IPS-15b (cell line): ENCODE results near the gene OPN1MW.
"Not testable (repeated sequence)": the region's sequence is repeated elsewhere in the genome, so short reads cannot be mapped to it uniquely, and the experiment has no call there.

Experiments
- H3K27me3 ChIP-seq: one replicate; pipeline ENCODE4 v1.6.1; 2013; ENCODE audit warnings: low read length; ENCODE audit not compliant: control insufficient read depth, insufficient read depth
- H3K36me3 ChIP-seq: one replicate; pipeline ENCODE4 v1.6.1; 2013; ENCODE audit warnings: low read length; ENCODE audit not compliant: control insufficient read depth, insufficient read depth
- H3K4me1 ChIP-seq: one replicate; pipeline ENCODE4 v1.6.1; 2013; ENCODE audit warnings: mild to moderate bottlenecking, low read length; ENCODE audit not compliant: control insufficient read depth, insufficient read depth
- H3K4me3 ChIP-seq: one replicate; pipeline ENCODE4 v1.5.1; 2013; ENCODE audit warnings: low read depth, low read length
- H3K9ac ChIP-seq: one replicate; pipeline ENCODE4 v1.6.1; 2013; ENCODE audit warnings: low read depth, mild to moderate bottlenecking, low read length
- H3K9me3 ChIP-seq: one replicate; pipeline ENCODE4 v1.6.1; 2013; ENCODE audit warnings: mild to moderate bottlenecking, low read length; ENCODE audit not compliant: control insufficient read depth, insufficient read depth

The OPN1MW gene

DNA sequence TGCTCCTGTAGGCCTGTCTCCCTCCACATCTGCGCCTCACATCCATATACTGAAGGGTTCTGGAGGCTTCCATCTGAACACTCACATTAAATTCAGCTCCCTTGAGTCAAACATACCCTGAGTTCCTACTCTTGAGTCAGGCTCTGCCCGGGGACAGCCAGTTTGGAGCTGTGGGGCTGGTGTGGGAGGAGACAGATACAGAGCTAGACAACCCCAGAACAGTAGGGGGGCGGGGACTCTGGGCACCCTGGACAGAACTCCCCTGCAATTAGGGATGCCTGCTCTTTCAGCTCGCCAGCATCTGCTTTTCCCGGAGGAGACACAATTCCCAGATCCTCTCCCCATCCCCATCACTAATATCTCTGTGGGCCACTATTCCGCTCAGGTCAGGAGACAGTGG is 42.9 kb downstream of the OPN1MW start:
- not testable (repeated sequence) for H3K9me3 ChIP-seq, H3K4me3 ChIP-seq, H3K27me3 ChIP-seq, H3K36me3 ChIP-seq, H3K4me1 ChIP-seq, H3K9ac ChIP-seq

DNA sequence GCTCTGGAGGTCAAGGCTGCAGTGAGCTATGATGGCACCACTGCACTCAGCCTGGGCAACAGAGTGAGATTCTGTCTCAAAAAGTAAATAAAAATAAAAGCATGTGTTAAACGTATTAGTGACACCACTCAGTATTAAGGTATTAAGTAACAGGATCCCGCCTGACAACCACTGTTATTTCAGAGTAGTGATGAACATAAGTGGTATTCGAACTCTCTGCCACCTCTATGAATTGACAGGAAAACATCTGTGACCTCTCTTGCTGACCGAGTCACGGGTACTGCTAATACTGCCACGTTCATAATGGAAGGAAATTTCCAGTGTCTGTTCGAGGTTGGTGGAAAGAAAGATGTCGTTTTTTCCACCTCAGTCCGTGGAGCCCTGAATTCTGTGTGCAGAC is 44.3 kb downstream of the OPN1MW start:
- not testable (repeated sequence) for H3K4me1 ChIP-seq, H3K4me3 ChIP-seq, H3K9me3 ChIP-seq, H3K27me3 ChIP-seq, H3K9ac ChIP-seq, H3K36me3 ChIP-seq

DNA sequence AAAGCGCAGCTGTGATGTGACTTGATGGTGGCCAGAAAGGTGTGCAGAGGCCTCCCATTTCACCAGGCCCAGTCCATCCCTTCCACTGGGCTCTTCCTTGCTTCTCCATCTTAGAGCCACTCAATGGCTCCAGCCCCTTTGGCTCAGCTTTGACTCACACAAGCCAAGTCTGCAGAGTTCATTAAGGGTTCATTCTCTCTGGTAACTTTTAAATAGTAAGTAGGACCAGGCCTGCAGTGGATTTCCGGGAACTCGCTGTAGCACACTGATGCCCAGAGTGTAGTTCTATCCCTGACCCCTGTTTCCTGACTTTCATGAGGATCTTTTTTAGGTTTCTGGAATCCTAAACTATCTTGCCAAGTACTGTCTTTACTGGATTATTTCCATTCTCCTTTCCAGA is 49.0 kb downstream of the OPN1MW start:
- not testable (repeated sequence) for H3K36me3 ChIP-seq, H3K9ac ChIP-seq, H3K9me3 ChIP-seq, H3K4me3 ChIP-seq, H3K27me3 ChIP-seq, H3K4me1 ChIP-seq

DNA sequence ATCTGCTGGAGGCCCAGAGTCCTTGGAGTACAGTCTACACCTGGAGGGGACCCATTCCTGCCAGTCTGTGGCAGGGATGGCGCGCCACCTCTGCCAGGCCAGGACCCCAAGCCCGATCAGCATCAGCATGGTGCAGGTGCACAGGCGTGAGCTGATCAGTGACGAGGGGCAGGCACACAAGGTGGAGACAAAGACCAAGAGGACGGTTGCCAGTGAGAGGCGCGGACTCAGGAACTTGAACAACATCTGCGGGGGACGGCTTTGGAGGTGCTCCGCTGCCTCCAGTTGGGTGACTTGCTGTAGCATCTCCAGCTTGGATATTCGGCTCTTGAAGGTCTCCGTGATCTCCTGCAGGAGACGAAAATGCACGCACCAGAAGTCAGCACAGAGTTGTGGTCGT is 51.2 kb downstream of the OPN1MW start:
- not testable (repeated sequence) for H3K36me3 ChIP-seq, H3K27me3 ChIP-seq, H3K4me1 ChIP-seq, H3K9me3 ChIP-seq, H3K9ac ChIP-seq, H3K4me3 ChIP-seq

- not testable (repeated sequence) for H3K27me3 ChIP-seq, H3K36me3 ChIP-seq, H3K4me3 ChIP-seq, H3K4me1 ChIP-seq, H3K9ac ChIP-seq, H3K9me3 ChIP-seq
These were observed 56.7 kb downstream of the OPN1MW start for GRCh38 chrX:154238939-154239559.

DNA sequence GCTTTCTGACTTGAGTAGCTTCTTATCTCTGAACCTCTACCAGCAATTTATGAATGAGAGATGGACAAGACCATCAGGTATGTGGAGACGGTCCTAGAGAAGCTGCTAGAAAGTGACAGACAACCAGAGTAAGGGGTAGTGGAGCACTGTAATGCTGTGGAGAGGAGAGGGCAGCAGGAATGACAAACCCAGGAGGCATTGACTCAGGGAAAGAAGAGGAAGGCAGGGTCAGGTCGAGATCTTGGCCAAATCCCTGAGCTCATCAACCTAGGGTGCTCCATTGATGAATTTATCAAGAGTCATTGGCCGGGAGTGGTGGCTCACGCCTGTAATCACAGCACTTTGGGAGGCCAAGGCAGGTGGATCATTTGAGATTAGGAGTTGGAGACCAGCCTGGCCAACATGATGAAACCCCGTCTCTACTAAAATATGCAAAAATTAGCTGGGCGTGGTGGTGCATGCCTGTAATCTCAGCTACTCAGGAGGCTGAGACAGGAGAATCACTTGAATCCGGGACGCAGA is 57.6 kb downstream of the OPN1MW start:
- not testable (repeated sequence) for H3K36me3 ChIP-seq, H3K4me1 ChIP-seq, H3K4me3 ChIP-seq, H3K9ac ChIP-seq, H3K27me3 ChIP-seq, H3K9me3 ChIP-seq
